Trophoblast cell (in vitro differentiated cells and primary cell): Measurements from ENCODE around the gene NDFIP1.

Experiments used
- DNase-seq, 2 donors: peaks; one replicate each; pipeline ENCODE4 v3.0.0-alpha.2; 2016
- H2AFZ ChIP-seq: 2 replicates; pipeline ENCODE4 v1.6.1; 2013; ENCODE audit warnings: low read length, moderate library complexity, mild to moderate bottlenecking; ENCODE audit not compliant: insufficient read depth, poor library complexity
- H2AK5ac ChIP-seq: 2 replicates; pipeline ENCODE4 v1.6.1; 2013; ENCODE audit warnings: mild to moderate bottlenecking, low read length
- H2BK120ac ChIP-seq: 2 replicates; pipeline ENCODE4 v1.6.1; 2013; ENCODE audit warnings: low read length, mild to moderate bottlenecking, moderate library complexity; ENCODE audit not compliant: insufficient read depth, poor library complexity
- H2BK12ac ChIP-seq: 2 replicates; pipeline ENCODE4 v1.6.1; 2013; ENCODE audit warnings: mild to moderate bottlenecking, low read length, moderate library complexity
- H2BK5ac ChIP-seq: 2 replicates; pipeline ENCODE4 v1.6.1; 2013; ENCODE audit warnings: low read length, low read depth, moderate library complexity, mild to moderate bottlenecking; ENCODE audit not compliant: poor library complexity
- H3K14ac ChIP-seq: 2 replicates; pipeline ENCODE4 v1.6.1; 2013; ENCODE audit warnings: mild to moderate bottlenecking, low read length
- H3K18ac ChIP-seq: 2 replicates; pipeline ENCODE4 v1.6.1; 2013; ENCODE audit warnings: mild to moderate bottlenecking, low read length
- H3K23ac ChIP-seq: 2 replicates; pipeline ENCODE4 v1.6.1; 2013; ENCODE audit warnings: low read length
- H3K27ac ChIP-seq: 2 replicates; pipeline ENCODE4 v1.5.1; 2013; ENCODE audit warnings: low read depth, mild to moderate bottlenecking, inconsistent platforms, low read length, moderate library complexity
- H3K27me3 ChIP-seq: 2 replicates; pipeline ENCODE4 v1.6.1; 2013; ENCODE audit warnings: inconsistent platforms, mild to moderate bottlenecking, low read length, moderate library complexity; ENCODE audit not compliant: insufficient read depth
- H3K36me3 ChIP-seq, 2 experiments: 1 replicate in 1 of 2; 2 replicates in 1 of 2; pipeline ENCODE4 v1.6.1; 2013; ENCODE audit warnings: low read length in 2 of 2, mild to moderate bottlenecking in 2 of 2, moderate library complexity in 1 of 2; ENCODE audit not compliant: insufficient read depth in 2 of 2, control insufficient read depth in 1 of 2
- H3K4ac ChIP-seq: 2 replicates; pipeline ENCODE4 v1.6.1; 2013; ENCODE audit warnings: low read depth, mild to moderate bottlenecking, low read length, moderate library complexity
- H3K4me1 ChIP-seq, 2 experiments: 1 replicate in 1 of 2; 2 replicates in 1 of 2; pipeline ENCODE4 v1.6.1; 2013; ENCODE audit warnings: low read length in 2 of 2, mild to moderate bottlenecking in 2 of 2, moderate library complexity in 1 of 2; ENCODE audit not compliant: insufficient read depth in 2 of 2, control insufficient read depth in 1 of 2
- H3K4me2 ChIP-seq: 2 replicates; pipeline ENCODE4 v1.6.1; 2013; ENCODE audit warnings: inconsistent platforms, mild to moderate bottlenecking, low read length, moderate library complexity
- H3K4me3 ChIP-seq: 2 replicates; pipeline ENCODE4 v1.5.1; 2013; ENCODE audit warnings: mild to moderate bottlenecking, low read depth, low read length, inconsistent platforms
- H3K79me1 ChIP-seq: one replicate; pipeline ENCODE4 v1.6.1; 2013; ENCODE audit warnings: low read length
- H3K79me2 ChIP-seq: 2 replicates; pipeline ENCODE4 v1.6.1; 2013; ENCODE audit warnings: low read length, mild to moderate bottlenecking; ENCODE audit not compliant: control insufficient read depth, insufficient read depth, poor library complexity
- H3K9ac ChIP-seq: 2 replicates; pipeline ENCODE4 v1.6.1; 2013; ENCODE audit warnings: mild to moderate bottlenecking, low read length
- H3K9me3 ChIP-seq: 2 replicates; pipeline ENCODE4 v1.6.1; 2013; ENCODE audit warnings: low read depth, mild to moderate bottlenecking, control low read depth, inconsistent platforms, low read length; ENCODE audit not compliant: insufficient read depth
- H4K12ac ChIP-seq: 2 replicates; pipeline ENCODE4 v1.6.1; 2013; ENCODE audit warnings: low read depth, mild to moderate bottlenecking, low read length, moderate library complexity
- H4K8ac ChIP-seq: 2 replicates; pipeline ENCODE4 v1.6.1; 2013; ENCODE audit warnings: low read depth, mild to moderate bottlenecking, low read length, moderate library complexity
- H4K91ac ChIP-seq: one replicate; pipeline ENCODE4 v1.6.1; 2013; ENCODE audit warnings: low read depth, mild to moderate bottlenecking, low read length, moderate library complexity
- WGBS: extraction: QIAGEN DNeasy Blood & Tissue Kit; methylation state at CpG from one replicate; pipeline ENCODE4 v1.1.7; 2013; ENCODE audit warnings: missing lambda C conversion rate; ENCODE audit not compliant: insufficient read length, insufficient coverage; ENCODE audit errors: extremely low coverage; 5-methylcytosine and 5-hydroxymethylcytosine counted together

The NDFIP1 gene

GRCh38 chr5:142065273-142065672 lies 43.3 kb upstream of the NDFIP1 start:
- H4K8ac ChIP-seq: no peak overlapping the region
- no peak overlapping the region for H3K4me3 ChIP-seq
- H3K4me1 ChIP-seq: peaks cover 0 to 6% of the 10 kb centered on the region in 2 experiments
- no peak overlapping the region for H3K18ac ChIP-seq
- no peaks in the 10 kb centered on the region for H3K9me3 ChIP-seq
- no peak overlapping the region for H3K4me2 ChIP-seq
- H2BK12ac ChIP-seq: no peak overlapping the region
- no peak overlapping the region for H3K23ac ChIP-seq
- H3K79me1 ChIP-seq: no peaks in the 10 kb centered on the region
- no peak overlapping the region for H3K27ac ChIP-seq
- H3K9ac ChIP-seq: no peak overlapping the region
- H3K14ac ChIP-seq: no peak overlapping the region
- no peak overlapping the region for H4K91ac ChIP-seq
- DNase-seq: peak in 1 of 2 donors; percentile 20
- no peak overlapping the region for H3K4ac ChIP-seq
- H2AFZ ChIP-seq: no peak overlapping the region
- no CpG with 5 or more reads among the region's 2 CpGs for WGBS
- no peak overlapping the region for H2AK5ac ChIP-seq
- no peaks in the 10 kb centered on the region for H3K79me2 ChIP-seq
- no peak overlapping the region for H2BK120ac ChIP-seq
- H3K36me3 ChIP-seq: no peaks in the 10 kb centered on the region
- no peak overlapping the region for H2BK5ac ChIP-seq
- no peaks in the 10 kb centered on the region for H3K27me3 ChIP-seq
- H4K12ac ChIP-seq: no peak overlapping the region

GRCh38 chr5:142069606-142070399 lies 38.8 kb upstream of the NDFIP1 start:
- no peak overlapping the region for H3K14ac ChIP-seq
- no peak overlapping the region for H2AFZ ChIP-seq
- H3K9ac ChIP-seq: no peak overlapping the region
- no peaks in the 10 kb centered on the region for H3K79me1 ChIP-seq
- no peaks in the 10 kb centered on the region for H3K4me1 ChIP-seq
- no peak overlapping the region for H3K4me2 ChIP-seq
- no peaks in the 10 kb centered on the region for H3K36me3 ChIP-seq
- H3K4ac ChIP-seq: no peak overlapping the region
- no peak overlapping the region for H4K91ac ChIP-seq
- no peak overlapping the region for H4K8ac ChIP-seq
- no peak overlapping the region for H2BK12ac ChIP-seq
- no peak overlapping the region for H3K27ac ChIP-seq
- no peak for DNase-seq
- H3K9me3 ChIP-seq: no peaks in the 10 kb centered on the region
- no peak overlapping the region for H3K18ac ChIP-seq
- H3K23ac ChIP-seq: no peak overlapping the region
- no peak overlapping the region for H2BK120ac ChIP-seq
- no peak overlapping the region for H3K4me3 ChIP-seq
- H2BK5ac ChIP-seq: no peak overlapping the region
- no peak overlapping the region for H2AK5ac ChIP-seq
- no peaks in the 10 kb centered on the region for H3K79me2 ChIP-seq
- WGBS: no CpG with 5 or more reads among the region's 6 CpGs
- no peak overlapping the region for H4K12ac ChIP-seq
- no peaks in the 10 kb centered on the region for H3K27me3 ChIP-seq

DNA sequence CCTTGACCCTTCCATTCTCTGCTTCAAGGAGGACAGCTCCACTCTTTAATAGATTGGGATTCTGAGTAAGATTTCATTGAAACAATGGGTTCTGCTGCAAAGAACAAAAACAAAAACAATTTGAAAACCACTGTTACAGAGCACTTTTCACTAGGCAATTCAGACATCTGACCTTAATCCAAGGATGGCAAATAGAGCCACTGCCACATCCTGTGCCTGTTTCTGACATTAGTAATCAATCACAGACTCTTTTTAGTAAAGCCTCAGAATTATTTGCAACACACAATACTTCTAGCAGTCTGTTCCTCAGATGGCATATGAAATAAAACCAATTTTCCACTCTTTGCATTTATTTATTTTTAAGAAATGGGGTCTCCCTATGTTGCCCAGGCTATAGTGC lies 37.8 kb upstream of the NDFIP1 start:
- H2AFZ ChIP-seq: no peak overlapping the region
- no peak overlapping the region for H2BK12ac ChIP-seq
- H3K18ac ChIP-seq: no peak overlapping the region
- H2BK5ac ChIP-seq: no peak overlapping the region
- no peak overlapping the region for H2AK5ac ChIP-seq
- no peak overlapping the region for H2BK120ac ChIP-seq
- no peaks in the 10 kb centered on the region for H3K9me3 ChIP-seq
- H3K36me3 ChIP-seq: no peaks in the 10 kb centered on the region
- no peak overlapping the region for H3K9ac ChIP-seq
- H4K91ac ChIP-seq: no peak overlapping the region
- H3K27me3 ChIP-seq: no peaks in the 10 kb centered on the region
- H3K4me1 ChIP-seq: no peaks in the 10 kb centered on the region
- no peak for DNase-seq
- H3K4me3 ChIP-seq: no peak overlapping the region
- H3K4ac ChIP-seq: no peak overlapping the region
- no peak overlapping the region for H4K12ac ChIP-seq
- no peaks in the 10 kb centered on the region for H3K79me2 ChIP-seq
- H4K8ac ChIP-seq: no peak overlapping the region
- no peak overlapping the region for H3K27ac ChIP-seq
- no peaks in the 10 kb centered on the region for H3K79me1 ChIP-seq
- H3K4me2 ChIP-seq: no peak overlapping the region
- no peak overlapping the region for H3K14ac ChIP-seq
- H3K23ac ChIP-seq: no peak overlapping the region

DNA sequence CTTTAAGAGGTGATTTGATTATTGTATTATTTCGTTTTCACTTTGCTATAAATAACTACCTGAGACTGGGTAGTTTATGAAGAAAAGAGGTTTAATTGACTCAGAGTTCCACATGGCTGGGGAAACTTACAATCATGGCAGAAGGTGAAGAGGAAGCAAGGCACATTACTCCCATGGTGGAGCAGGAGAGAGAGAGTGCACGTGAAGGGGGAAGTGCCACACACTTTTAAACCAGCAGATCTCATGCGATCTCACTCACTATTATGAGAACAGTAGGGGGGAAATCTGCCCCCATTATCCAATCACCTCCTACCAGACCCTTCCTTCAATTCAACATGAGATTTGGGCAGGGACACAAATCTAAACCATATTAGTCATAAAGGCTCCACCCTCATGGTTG lies 36.1 kb upstream of the NDFIP1 start:
- Histone ChIP-seq H3K14ac (no peak overlapping the region), H3K79me2 (no peaks in the 10 kb centered on the region), H2AFZ (no peak overlapping the region), H3K9me3 (no peaks in the 10 kb centered on the region), H3K4me3 (no peak overlapping the region), H4K12ac (no peak overlapping the region), H3K27me3 (no peaks in the 10 kb centered on the region), H2BK12ac (no peak overlapping the region), H3K4me2 (no peak overlapping the region), H3K9ac (no peak overlapping the region), H3K4me1 (no peaks in the 10 kb centered on the region), H3K18ac (no peak overlapping the region), H3K79me1 (no peaks in the 10 kb centered on the region), H4K8ac (no peak overlapping the region), H2AK5ac (no peak overlapping the region), H3K27ac (no peak overlapping the region), H2BK5ac (no peak overlapping the region), H3K23ac (no peak overlapping the region), H3K36me3 (no peaks in the 10 kb centered on the region), H2BK120ac (no peak overlapping the region), H3K4ac (no peak overlapping the region), H4K91ac (no peak overlapping the region)
- DNase-seq: no peak
- no CpG with 5 or more reads among the region's 3 CpGs for WGBS
